HG03025 (cell line): ENCODE data around the gene FRMD3.

Experiments
- ATAC-seq: cut with Tn5 transposase; IDR thresholded peaks from one replicate; pipeline ENCODE4 v1.9.1; 2021; ENCODE audit warnings: mild to moderate bottlenecking, moderate library complexity; ENCODE audit not compliant: unreplicated experiment, low FRiP score

The FRMD3 gene

DNA sequence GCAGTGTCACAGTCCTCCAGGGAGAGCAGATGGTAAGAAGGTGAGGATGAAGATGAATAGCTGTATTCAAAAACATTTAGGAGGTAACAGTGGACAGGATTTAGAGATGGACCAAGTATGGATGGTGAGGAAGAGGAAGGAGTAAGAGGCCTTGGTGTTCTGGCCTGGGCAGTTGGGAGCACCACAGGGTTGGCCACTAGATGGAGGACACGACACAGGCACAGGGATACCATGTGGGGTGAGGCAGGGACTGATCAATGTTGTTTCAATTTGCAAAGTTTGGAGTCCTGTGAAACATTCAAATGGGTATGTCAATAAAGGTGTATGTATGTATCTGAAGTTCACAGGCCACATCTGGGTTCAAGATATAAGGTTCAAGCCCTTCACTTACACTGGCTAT, 334.2 kb downstream of the FRMD3 start:
- ATAC-seq: no peak

DNA sequence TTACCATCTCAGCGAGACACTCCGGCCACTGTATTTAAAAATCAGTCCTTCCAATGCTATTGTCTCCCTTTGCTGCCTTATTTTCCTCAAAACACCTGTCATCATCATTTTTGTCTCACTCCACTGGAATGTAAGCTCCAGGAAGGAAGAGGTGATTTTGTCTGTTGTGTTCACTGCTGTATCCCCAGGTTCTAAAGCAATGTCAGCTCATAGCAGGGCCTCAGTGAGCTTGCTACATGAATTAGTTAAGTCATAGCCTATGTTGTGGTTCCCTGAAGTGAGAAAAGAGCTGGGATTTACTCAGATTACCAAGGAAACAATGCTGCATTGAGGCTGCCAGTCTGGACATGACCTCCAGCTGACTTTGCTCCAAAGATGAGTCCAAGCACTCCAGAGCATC, 337.7 kb downstream of the FRMD3 start:
- no peak for ATAC-seq

DNA sequence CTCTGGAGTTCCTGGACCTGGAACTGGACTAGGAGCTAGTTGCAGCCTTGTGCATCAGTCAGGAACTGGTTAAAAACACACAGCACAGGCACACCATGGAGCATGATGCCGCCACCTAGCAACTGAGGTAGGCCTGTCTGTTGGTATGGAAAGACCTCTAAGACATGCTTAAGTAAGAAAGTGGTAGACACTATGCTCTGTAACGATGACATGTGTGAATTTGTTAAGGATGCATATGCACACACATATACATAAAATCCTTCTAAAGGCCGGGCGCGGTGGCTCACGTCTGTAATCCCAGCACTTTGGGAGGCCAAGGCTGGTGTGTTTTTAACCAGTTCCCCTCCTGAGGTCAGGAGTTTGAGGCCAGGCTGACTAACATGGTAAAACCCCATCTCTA, 338.4 kb downstream of the FRMD3 start:
- ATAC-seq: no peak

DNA sequence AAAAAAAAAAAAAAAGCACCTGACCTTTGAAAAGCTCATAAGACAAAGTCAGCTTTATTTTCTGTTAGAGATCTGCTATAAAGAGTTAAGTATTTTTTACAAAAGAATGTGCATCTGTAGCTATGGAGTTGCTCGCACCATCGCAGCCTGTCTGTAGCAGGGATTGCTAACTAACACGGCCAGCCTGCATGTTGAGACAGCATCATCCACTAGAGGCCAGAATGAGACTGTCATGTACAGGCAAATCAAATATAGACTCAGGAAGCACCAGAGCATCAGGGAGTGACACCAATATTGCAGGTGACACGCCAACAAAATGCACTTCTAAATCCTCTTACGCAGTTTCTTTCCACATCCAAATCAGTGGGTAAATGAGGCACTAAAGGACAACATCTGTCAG, 339.0 kb downstream of the FRMD3 start:
- ATAC-seq: no peak

DNA sequence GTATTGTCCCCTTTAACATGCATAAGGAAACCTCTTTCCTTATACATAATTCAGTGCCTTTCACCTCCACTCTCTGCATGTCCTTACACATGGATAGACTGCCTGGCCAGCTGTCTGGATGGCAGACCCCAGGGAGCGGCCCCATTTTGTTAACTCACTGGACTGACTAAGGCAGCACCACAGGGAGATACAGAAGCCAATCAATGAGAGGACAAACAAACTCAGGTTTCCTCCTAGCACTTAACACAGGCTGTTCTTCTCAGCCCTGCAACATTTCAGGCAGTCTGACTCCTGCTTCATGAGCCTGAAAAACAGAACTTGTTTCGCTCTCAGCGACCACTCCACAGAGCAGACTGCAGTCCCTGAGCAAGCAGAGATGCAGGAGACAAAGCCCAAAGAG, 339.8 kb downstream of the FRMD3 start:
- no peak for ATAC-seq

DNA sequence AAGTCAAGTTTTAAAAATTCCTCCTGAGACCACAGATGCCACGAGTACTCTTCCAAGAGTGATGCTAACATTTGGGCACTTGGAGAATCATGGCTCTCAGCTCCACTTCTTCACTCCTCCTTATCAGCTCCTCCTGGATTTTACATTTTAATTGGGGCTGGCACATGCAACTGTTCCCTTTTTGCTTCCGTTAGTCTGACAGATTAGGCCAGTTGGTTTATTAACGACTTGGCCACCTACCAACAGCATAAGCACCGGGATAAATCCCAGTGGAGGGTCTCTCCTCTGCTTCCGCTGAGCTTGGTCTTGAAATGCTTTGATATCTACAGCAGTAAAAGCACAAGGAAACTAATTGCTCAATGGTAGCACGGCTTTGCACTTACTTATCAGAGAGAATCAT, 340.6 kb downstream of the FRMD3 start:
- no peak for ATAC-seq

DNA sequence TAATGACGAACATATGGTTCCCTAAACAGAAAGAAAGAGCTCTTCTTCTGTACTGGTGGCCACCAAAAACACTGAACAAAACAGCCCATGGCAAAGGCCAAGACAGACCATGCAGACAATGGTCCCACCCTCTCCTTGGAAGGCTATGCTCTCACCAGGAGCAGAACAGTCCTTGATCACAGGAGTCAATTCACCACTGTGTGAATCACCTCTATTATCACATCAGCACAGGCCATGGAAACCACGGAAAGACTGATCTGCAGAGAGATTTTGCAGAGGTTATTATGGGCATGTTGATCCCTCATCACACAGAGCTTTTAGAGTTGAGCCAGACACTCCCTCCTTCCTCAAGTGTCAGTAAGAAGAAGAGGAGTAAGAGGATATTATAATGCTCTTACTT, 341.3 kb downstream of the FRMD3 start:
- no peak for ATAC-seq
